Measurements from ENCODE around the gene FAM118A.

The FAM118A gene

GRCh38 chr22:45376009-45376408 is 66.3 kb downstream of the FAM118A start:
- DNase-seq (ENCODE audit: low read depth in 2 of 2) = no peak

GRCh38 chr22:45376703-45377102 is 67.0 kb downstream of the FAM118A start:
- no peak for DNase-seq (ENCODE audit: low read depth in 2 of 2)

GRCh38 chr22:45381348-45381747 is 71.6 kb downstream of the FAM118A start:
- no peak for DNase-seq (ENCODE audit: low read depth in 2 of 2)

GRCh38 chr22:45389546-45389945 is 79.8 kb downstream of the FAM118A start:
- DNase-seq (ENCODE audit: low read depth in 2 of 2) = no peak
